HG03457 (cell line): Measurements from ENCODE around the gene ZMIZ1.

Source experiments
- ATAC-seq: cut with Tn5 transposase; IDR thresholded peaks from one replicate; pipeline ENCODE4 v1.9.1; 2021; ENCODE audit warnings: moderate number of reproducible peaks; ENCODE audit not compliant: unreplicated experiment

ZMIZ1 gene

GRCh38 chr10:79065091-79065551, 3.6 kb upstream of the ZMIZ1 start:
- ATAC-seq = no peak

GRCh38 chr10:79065853-79066252, 2.9 kb upstream of the ZMIZ1 start:
- ATAC-seq = no peak

- ATAC-seq = no peak
Observed at GRCh38 chr10:79066411-79067240, 2.1 kb upstream of the ZMIZ1 start.

GRCh38 chr10:79067241-79068202, 1.2 kb upstream of the ZMIZ1 start:
- no peak for ATAC-seq

GRCh38 chr10:79068203-79068561, 584 bp upstream of the ZMIZ1 start:
- no peak for ATAC-seq

GRCh38 chr10:79069325-79070080, 737 bp downstream of the ZMIZ1 start:
- peak; percentile 4 for ATAC-seq

GRCh38 chr10:79070081-79070605, 1.4 kb downstream of the ZMIZ1 start:
- ATAC-seq = no peak

- no peak for ATAC-seq
Observed at GRCh38 chr10:79070606-79071395, 2.0 kb downstream of the ZMIZ1 start.

- no peak for ATAC-seq
Observed at GRCh38 chr10:79071396-79071923, 2.7 kb downstream of the ZMIZ1 start.

GRCh38 chr10:79072041-79072441, 3.3 kb downstream of the ZMIZ1 start:
- ATAC-seq = no peak

- no peak for ATAC-seq
Observed at GRCh38 chr10:79072994-79073645, 4.4 kb downstream of the ZMIZ1 start.

GRCh38 chr10:79073784-79074432, 5.1 kb downstream of the ZMIZ1 start:
- no peak for ATAC-seq

GRCh38 chr10:79074732-79075131, 6.0 kb downstream of the ZMIZ1 start:
- ATAC-seq = no peak

- ATAC-seq = no peak
Observed at GRCh38 chr10:79075418-79075817, 6.7 kb downstream of the ZMIZ1 start.

GRCh38 chr10:79077488-79078173, 8.9 kb downstream of the ZMIZ1 start:
- no peak for ATAC-seq

- ATAC-seq = no peak
Observed at GRCh38 chr10:79078367-79079053, 9.7 kb downstream of the ZMIZ1 start.

GRCh38 chr10:79079054-79079397, 10.3 kb downstream of the ZMIZ1 start:
- ATAC-seq = no peak
